Neutrophil (primary cell): Measurements from ENCODE around the gene RBM15B.

Experiments
- H3K27ac ChIP-seq: fragments of 200-600 bp; sonication (generic); 2 replicates; pipeline ENCODE4 v1.5.1; 2016; ENCODE audit warnings: mild to moderate bottlenecking, moderate library complexity
- H3K27me3 ChIP-seq: fragments of 200-600 bp; sonication (generic); 2 replicates; pipeline ENCODE4 v1.6.0; 2016; ENCODE audit warnings: mild to moderate bottlenecking
- H3K36me3 ChIP-seq: fragments of 200-600 bp; sonication (generic); 2 replicates; pipeline ENCODE4 v1.5.1; 2017
- H3K4me1 ChIP-seq, 2 experiments: fragments of 200-600 bp in 1 of 2; sonication (generic) in 1 of 2; 1 replicate in 1 of 2; 2 replicates in 1 of 2; pipeline versions ENCODE4 v1.5.1 to v1.6.1; 2013 to 2016; ENCODE audit warnings: low read depth in 1 of 2, low read length in 1 of 2, mild to moderate bottlenecking in 1 of 2, moderate library complexity in 1 of 2; ENCODE audit not compliant: control insufficient read depth in 1 of 2, insufficient read depth in 1 of 2
- H3K4me3 ChIP-seq, 2 experiments: fragments of 200-600 bp in 1 of 2; sonication (generic) in 1 of 2; 1 replicate in 1 of 2; 2 replicates in 1 of 2; pipeline ENCODE4 v1.5.1; 2013 to 2016; ENCODE audit warnings: low read depth in 1 of 2, low read length in 1 of 2, mild to moderate bottlenecking in 1 of 2, moderate library complexity in 1 of 2
- H3K9me3 ChIP-seq: fragments of 200-600 bp; sonication (generic); 2 replicates; pipeline ENCODE4 v1.5.1; 2016
- TF ChIP-seq, protein P1 (sequence below): fragments of 200-600 bp; sonication (generic); IDR thresholded peaks from 2 replicates; pipeline ENCODE4 v1.5.1; 2016; ENCODE audit warnings: antibody characterized with exemption

Gene RBM15B

DNA sequence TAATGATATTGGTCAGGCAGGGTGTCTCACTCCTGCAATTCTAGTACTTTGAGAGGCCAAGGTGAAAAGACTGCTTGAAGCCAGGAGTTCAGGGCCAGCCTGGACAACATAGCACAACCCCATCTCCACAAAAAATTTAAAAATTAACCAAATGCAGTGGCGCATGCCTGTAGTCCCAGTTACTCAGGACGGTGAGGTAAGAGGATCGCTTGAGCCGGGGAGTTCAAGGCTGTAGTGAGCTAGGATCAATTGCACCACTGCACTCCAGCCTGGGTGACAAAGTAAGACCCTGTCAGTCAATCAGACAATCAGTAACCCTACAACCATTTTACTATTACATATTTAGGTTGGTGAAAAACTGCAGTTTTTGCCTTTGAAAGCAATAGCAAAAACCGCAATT lies 43.0 kb downstream of the RBM15B start:
- Histone ChIP-seq H3K4me1 (peaks cover 5% of the 10 kb centered on the region in 2 experiments), H3K4me3 (no peak overlapping the region), H3K27ac (no peak overlapping the region), H3K27me3 (no peaks in the 10 kb centered on the region), H3K36me3 (peaks cover 34% of the 10 kb centered on the region), H3K9me3 (no peaks in the 10 kb centered on the region)
- TF ChIP-seq, protein P1, sequence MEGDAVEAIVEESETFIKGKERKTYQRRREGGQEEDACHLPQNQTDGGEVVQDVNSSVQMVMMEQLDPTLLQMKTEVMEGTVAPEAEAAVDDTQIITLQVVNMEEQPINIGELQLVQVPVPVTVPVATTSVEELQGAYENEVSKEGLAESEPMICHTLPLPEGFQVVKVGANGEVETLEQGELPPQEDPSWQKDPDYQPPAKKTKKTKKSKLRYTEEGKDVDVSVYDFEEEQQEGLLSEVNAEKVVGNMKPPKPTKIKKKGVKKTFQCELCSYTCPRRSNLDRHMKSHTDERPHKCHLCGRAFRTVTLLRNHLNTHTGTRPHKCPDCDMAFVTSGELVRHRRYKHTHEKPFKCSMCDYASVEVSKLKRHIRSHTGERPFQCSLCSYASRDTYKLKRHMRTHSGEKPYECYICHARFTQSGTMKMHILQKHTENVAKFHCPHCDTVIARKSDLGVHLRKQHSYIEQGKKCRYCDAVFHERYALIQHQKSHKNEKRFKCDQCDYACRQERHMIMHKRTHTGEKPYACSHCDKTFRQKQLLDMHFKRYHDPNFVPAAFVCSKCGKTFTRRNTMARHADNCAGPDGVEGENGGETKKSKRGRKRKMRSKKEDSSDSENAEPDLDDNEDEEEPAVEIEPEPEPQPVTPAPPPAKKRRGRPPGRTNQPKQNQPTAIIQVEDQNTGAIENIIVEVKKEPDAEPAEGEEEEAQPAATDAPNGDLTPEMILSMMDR = no peak

DNA sequence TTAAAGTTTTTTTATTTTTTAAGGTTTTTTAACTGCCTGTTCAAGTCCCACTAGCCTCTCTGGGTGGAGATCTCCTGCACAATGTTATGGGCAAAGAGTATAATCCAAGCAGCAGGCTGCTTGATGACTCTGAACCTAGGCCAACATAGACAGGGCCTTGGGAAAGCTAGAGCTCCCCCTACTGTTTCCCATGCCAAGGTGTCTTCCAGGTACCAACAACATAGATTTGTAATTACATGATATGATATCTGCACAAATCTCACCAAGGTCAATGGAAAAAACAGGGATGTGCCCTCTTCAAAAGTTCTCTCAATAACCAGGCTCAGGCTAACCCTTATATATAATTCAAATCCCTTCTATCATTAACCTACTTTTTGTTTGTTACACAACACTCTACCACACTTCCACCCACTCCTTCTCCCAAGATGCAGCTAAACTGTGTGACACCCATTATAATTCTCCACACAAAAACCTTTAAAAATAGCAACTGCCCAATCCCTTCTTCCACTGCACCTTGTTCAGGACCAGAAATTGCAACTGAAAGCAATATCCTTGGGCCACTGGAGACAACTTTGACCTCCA lies 43.8 kb downstream of the RBM15B start:
- TF ChIP-seq, protein P1 = peak; percentile 38
- peaks cover 35% of the 10 kb centered on the region for H3K36me3 ChIP-seq
- no peak overlapping the region for H3K4me3 ChIP-seq
- H3K27me3 ChIP-seq = no peaks in the 10 kb centered on the region
- peaks cover 5% of the 10 kb centered on the region in 2 experiments for H3K4me1 ChIP-seq
- H3K27ac ChIP-seq = no peak overlapping the region
- no peaks in the 10 kb centered on the region for H3K9me3 ChIP-seq

DNA sequence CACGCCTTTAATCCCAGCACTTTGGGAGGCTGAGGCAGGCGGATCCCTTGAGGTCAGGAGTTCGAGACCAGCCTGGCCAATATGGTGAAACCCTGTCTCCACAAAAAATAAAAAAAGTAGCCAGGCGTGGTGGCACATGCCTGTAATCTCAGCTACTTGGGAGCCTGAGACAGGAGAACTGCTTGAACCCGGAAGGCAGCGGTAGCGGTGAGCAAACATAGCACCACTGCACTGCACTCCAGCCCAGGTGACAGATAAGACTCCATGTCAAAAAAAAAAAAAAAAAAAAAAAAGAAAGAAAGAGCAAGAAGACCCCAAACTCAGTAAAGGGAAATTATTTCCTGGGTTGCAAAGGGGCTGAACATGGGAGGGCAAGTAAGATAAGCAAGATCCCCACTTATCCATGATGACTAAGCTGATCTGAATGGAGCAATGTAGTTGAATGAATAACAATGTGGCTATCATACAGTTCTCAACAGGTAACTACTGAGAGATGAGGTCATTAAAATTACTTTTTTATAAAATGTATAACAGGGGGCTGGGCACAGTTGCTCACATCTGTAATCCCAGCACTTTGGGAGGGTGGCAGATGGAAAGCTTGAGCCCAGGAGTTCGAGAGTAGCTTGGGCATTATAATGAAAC lies 46.0 kb downstream of the RBM15B start:
- Histone ChIP-seq H3K9me3 (no peaks in the 10 kb centered on the region), H3K27me3 (no peaks in the 10 kb centered on the region), H3K4me3 (no peak overlapping the region), H3K36me3 (peaks cover 49% of the 10 kb centered on the region), H3K27ac (no peak overlapping the region), H3K4me1 (peaks cover 5% of the 10 kb centered on the region in 2 experiments)
- TF ChIP-seq, protein P1 = no peak

DNA sequence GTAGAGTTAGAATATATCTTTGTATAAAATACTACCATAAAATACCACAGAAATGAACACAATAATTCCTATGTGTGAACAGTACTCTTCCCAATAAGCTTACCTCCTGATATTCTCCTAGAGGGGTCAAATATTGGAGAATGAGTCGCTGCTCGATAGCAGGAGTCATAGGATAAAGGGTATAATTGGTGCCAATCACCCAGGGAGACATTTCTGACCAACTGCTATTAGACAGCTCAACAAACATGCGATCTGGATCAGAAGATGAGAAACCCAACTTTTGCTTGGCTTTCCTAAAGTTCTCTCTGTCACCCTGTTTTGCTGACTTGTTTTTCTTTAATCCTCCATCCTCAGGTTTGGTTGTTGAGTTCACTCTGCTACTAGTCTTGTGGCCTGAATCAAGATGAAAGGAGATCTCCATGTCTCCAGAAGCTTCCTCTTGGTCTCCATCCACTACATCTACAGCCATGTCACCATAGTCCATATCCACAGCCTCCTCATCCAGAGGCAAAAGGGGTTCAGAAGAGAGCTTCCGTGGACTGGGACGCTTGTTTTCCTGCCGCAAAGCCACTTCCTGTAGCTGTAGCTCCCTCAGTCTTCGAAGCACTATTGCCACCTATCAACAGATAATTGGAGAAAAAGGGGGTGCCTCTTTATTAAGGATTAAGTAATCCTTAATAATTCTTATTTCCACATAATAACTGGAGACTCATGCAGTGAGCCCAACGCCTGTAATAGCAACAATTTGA lies 50.4 kb downstream of the RBM15B start:
- Histone ChIP-seq H3K4me3 (no peak overlapping the region), H3K27me3 (no peaks in the 10 kb centered on the region), H3K9me3 (no peaks in the 10 kb centered on the region), H3K4me1 (no peaks in the 10 kb centered on the region), H3K27ac (no peak overlapping the region), H3K36me3 (peaks cover 38% of the 10 kb centered on the region)
- TF ChIP-seq, protein P1 = no peak

DNA sequence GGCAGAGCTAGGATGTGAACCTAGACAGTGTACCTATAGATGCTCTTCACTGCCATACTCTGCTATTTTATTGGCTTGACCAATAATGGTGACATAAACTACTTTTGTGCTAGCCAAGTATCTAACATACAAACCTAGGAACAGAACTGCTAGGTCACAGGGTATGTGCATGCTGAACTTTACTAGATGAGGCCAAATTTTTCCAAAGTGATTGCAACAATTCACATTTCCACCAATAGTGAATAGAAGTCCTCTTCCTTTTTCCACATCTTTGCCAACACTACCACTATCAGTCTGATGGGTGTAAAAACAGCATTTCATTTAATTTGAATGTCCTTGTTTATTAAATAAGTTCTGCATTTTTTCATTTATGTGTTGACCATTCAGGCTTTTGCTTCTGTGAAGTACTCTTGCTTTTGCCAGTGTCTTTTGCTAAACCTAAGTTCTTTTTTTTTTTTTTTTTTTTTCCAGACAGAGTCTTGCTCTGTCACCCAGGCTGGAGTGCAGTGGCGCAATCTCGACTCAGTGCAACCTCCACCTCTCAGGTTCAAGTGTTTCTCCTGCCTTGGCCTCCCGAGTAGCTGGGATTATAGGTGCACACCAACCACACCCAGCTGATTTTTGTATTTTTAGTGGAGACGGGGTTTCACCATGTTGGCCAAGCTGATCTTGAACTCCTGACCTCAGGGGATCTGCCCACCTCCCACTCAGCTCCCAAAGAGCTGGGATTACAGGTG lies 54.6 kb downstream of the RBM15B start:
- H3K36me3 ChIP-seq = peaks cover 16% of the 10 kb centered on the region
- H3K27me3 ChIP-seq = no peaks in the 10 kb centered on the region
- no peak overlapping the region for H3K4me3 ChIP-seq
- H3K4me1 ChIP-seq = no peaks in the 10 kb centered on the region
- TF ChIP-seq, protein P1 = no peak
- no peak overlapping the region for H3K27ac ChIP-seq
- no peaks in the 10 kb centered on the region for H3K9me3 ChIP-seq
